ENCODE results near the gene MLLT1.

Gene MLLT1

DNA sequence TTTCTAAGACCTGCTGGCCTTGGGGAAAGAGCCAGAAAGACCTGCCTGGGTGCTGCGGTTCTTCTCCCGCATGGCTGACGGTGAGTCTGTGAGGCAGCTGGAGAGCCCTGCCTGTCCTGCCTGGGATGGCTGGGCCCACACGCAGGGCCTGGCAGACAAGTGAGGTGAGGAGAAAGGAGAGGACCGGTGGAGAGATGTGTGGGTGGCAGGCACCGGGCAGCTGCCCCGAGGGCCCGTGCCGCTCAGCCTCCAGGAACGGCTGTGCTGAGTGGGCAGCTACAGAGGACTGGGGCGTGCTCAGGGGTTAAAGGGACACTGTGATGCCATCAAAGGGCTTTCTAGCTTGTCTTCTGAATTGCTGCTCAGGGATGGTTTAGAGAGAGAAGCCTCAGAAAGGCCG lies 53.8 kb downstream of the MLLT1 start:
- H3K9me3 ChIP-seq (ENCODE audit: insufficient read depth, low read depth, low read length) = no peaks in the 10 kb centered on the region
- H3K4me3 ChIP-seq (ENCODE audit: low read length, poor library complexity, severe bottlenecking) = no peak overlapping the region
- no peaks in the 10 kb centered on the region for H3K9me2 ChIP-seq (replicated peaks; ENCODE audit: low read depth, low read length)
- no peaks in the 10 kb centered on the region for H3F3A ChIP-seq (ENCODE audit: low read depth)
- H3K9ac ChIP-seq (ENCODE audit: low read depth, low read length, poor library complexity, severe bottlenecking) = no peak overlapping the region
- TF ChIP-seq, protein P1, sequence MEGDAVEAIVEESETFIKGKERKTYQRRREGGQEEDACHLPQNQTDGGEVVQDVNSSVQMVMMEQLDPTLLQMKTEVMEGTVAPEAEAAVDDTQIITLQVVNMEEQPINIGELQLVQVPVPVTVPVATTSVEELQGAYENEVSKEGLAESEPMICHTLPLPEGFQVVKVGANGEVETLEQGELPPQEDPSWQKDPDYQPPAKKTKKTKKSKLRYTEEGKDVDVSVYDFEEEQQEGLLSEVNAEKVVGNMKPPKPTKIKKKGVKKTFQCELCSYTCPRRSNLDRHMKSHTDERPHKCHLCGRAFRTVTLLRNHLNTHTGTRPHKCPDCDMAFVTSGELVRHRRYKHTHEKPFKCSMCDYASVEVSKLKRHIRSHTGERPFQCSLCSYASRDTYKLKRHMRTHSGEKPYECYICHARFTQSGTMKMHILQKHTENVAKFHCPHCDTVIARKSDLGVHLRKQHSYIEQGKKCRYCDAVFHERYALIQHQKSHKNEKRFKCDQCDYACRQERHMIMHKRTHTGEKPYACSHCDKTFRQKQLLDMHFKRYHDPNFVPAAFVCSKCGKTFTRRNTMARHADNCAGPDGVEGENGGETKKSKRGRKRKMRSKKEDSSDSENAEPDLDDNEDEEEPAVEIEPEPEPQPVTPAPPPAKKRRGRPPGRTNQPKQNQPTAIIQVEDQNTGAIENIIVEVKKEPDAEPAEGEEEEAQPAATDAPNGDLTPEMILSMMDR (conservative IDR thresholded peaks at IDR 0.05; ENCODE audit: low read length) = no peak
- no peak for TF ChIP-seq EZH2phosphoT487 (IDR thresholded peaks at IDR 0.05; ENCODE audit: borderline replicate concordance)
- H4K20me1 ChIP-seq (ENCODE audit: insufficient read depth, low read length, poor library complexity, severe bottlenecking) = peaks cover 9% of the 10 kb centered on the region
- no peak overlapping the region for H3K4me2 ChIP-seq (ENCODE audit: low read depth, low read length, poor library complexity, severe bottlenecking)
- H3K79me2 ChIP-seq (ENCODE audit: insufficient read depth, low read length) = peaks cover 10% of the 10 kb centered on the region; the same call in 1 of the 2 replicates
- H3K27me3 ChIP-seq (ENCODE audit: insufficient read depth, low read length, poor library complexity, severe bottlenecking) = no peaks in the 10 kb centered on the region
- peaks cover 63% of the 10 kb centered on the region; the same call in 1 of the 2 replicates for H3K36me3 ChIP-seq (ENCODE audit: insufficient read depth, low read length)
- no peaks in the 10 kb centered on the region for H3K4me1 ChIP-seq (ENCODE audit: insufficient read depth, low read length, poor library complexity, severe bottlenecking)
- no peak overlapping the region for H2AFZ ChIP-seq (ENCODE audit: low read length)

DNA sequence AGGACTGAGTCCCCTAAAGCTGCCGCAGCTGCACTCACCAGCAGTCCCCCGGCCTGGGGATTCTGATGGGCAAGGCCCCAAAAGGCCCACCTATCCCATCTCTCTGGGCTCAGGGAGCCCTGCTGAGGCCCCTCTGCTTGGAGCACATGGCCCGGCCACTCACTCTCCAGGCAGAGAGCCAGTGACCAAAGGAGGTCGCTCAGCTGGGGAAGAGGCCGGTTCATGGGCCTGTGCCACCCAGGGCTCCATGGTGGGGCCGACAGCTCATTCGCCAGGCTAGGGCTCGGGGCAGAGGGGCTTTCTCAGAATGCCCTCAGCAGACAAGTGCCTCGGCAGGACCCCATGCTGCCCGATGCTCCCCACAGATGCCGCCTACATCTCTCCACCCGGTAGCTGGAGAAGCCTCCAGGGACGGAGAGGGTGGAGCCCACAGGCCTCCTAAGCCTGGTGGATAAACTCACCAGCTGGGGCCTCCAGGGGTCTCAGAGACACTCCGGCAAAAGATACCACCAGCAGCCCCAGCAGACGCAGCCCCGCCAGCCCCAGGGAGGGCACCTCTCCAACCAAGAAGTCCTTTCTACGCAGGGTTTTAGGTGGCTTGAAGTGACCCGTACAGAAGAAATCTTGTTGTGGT lies 54.4 kb downstream of the MLLT1 start:
- Histone ChIP-seq H3K27me3 (ENCODE audit: insufficient read depth, low read length, poor library complexity, severe bottlenecking) (no peaks in the 10 kb centered on the region), H3K9me3 (ENCODE audit: insufficient read depth, low read depth, low read length) (no peaks in the 10 kb centered on the region), H3K4me3 (ENCODE audit: low read length, poor library complexity, severe bottlenecking) (no peak overlapping the region), H3K4me1 (ENCODE audit: insufficient read depth, low read length, poor library complexity, severe bottlenecking) (no peaks in the 10 kb centered on the region), H3K79me2 (ENCODE audit: insufficient read depth, low read length) (peaks cover 4% of the 10 kb centered on the region; the same call in 1 of the 2 replicates), H3K9me2 (replicated peaks; ENCODE audit: low read depth, low read length) (no peaks in the 10 kb centered on the region), H3K36me3 (ENCODE audit: insufficient read depth, low read length) (peaks cover 61% of the 10 kb centered on the region; the same call in 1 of the 2 replicates), H3F3A (ENCODE audit: low read depth) (no peaks in the 10 kb centered on the region), H2AFZ (ENCODE audit: low read length) (no peak overlapping the region), H3K9ac (ENCODE audit: low read depth, low read length, poor library complexity, severe bottlenecking) (no peak overlapping the region), H4K20me1 (ENCODE audit: insufficient read depth, low read length, poor library complexity, severe bottlenecking) (peaks cover 6% of the 10 kb centered on the region), H3K4me2 (ENCODE audit: low read depth, low read length, poor library complexity, severe bottlenecking) (no peak overlapping the region)
- TF ChIP-seq EZH2phosphoT487 (IDR thresholded peaks at IDR 0.05; ENCODE audit: borderline replicate concordance) = no peak
- TF ChIP-seq, protein P1 (conservative IDR thresholded peaks at IDR 0.05; ENCODE audit: low read length) = no peak

DNA sequence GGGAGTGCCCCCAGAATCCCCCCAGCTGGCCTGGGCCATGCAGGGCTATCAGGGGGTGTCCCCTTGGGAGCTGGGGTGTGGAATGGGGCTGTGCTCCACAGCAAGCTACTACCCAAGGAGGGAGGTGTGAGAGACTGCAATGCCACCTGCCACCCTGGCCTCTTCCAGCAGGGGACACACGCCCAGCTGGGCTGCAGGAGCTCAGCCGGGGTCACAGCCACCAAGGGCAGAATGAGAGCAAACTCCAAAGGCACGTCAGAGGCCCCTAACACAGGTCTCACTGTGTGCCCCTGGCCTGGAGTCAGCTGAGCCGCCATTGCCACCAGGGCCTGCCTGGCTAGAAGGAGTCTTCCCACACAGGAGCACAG lies 55.5 kb downstream of the MLLT1 start:
- Histone ChIP-seq H3K9me2 (replicated peaks; ENCODE audit: low read depth, low read length) (no peaks in the 10 kb centered on the region), H2AFZ (ENCODE audit: low read length) (no peak overlapping the region), H3K36me3 (ENCODE audit: insufficient read depth, low read length) (peaks cover 56% of the 10 kb centered on the region; the same call in 1 of the 2 replicates), H3K27me3 (ENCODE audit: insufficient read depth, low read length, poor library complexity, severe bottlenecking) (no peaks in the 10 kb centered on the region), H3K4me1 (ENCODE audit: insufficient read depth, low read length, poor library complexity, severe bottlenecking) (no peaks in the 10 kb centered on the region), H4K20me1 (ENCODE audit: insufficient read depth, low read length, poor library complexity, severe bottlenecking) (peaks cover 4% of the 10 kb centered on the region), H3K4me3 (ENCODE audit: low read length, poor library complexity, severe bottlenecking) (no peak overlapping the region), H3F3A (ENCODE audit: low read depth) (no peaks in the 10 kb centered on the region), H3K79me2 (ENCODE audit: insufficient read depth, low read length) (no peaks in the 10 kb centered on the region; the same call in 1 of the 2 replicates), H3K9me3 (ENCODE audit: insufficient read depth, low read depth, low read length) (no peaks in the 10 kb centered on the region), H3K4me2 (ENCODE audit: low read depth, low read length, poor library complexity, severe bottlenecking) (no peak overlapping the region), H3K9ac (ENCODE audit: low read depth, low read length, poor library complexity, severe bottlenecking) (no peak overlapping the region)
- TF ChIP-seq EZH2phosphoT487 (IDR thresholded peaks at IDR 0.05; ENCODE audit: borderline replicate concordance) = no peak
- TF ChIP-seq, protein P1 (conservative IDR thresholded peaks at IDR 0.05; ENCODE audit: low read length) = no peak

All from Loucy (cell line).